ENCODE data around the gene CEP89.
"Not testable (repeated sequence)": the region's sequence is repeated elsewhere in the genome, so short reads cannot be mapped to it uniquely, and the experiment has no call there.

The CEP89 gene

DNA sequence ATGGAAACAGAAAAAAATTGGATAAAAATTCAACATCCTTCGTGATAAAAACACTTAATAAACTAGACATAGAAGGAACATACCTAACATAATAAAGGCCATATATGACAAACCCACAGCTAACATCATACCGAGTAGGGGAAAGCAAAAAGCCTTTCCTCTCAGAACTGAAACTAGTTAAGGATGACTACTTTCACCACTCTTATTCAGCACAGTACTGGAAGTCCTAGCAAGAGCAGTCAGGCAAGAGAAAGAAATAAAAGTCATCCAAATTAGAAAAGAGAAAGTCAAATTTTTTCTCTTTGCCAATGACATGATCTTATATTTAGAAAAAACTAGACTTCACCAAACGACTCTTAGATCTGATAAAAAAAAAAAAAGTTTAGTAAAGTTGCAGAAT lies 76.4 kb downstream of the CEP89 start:
- no peak for DNase-seq (ENCODE audit: low spot score)

DNA sequence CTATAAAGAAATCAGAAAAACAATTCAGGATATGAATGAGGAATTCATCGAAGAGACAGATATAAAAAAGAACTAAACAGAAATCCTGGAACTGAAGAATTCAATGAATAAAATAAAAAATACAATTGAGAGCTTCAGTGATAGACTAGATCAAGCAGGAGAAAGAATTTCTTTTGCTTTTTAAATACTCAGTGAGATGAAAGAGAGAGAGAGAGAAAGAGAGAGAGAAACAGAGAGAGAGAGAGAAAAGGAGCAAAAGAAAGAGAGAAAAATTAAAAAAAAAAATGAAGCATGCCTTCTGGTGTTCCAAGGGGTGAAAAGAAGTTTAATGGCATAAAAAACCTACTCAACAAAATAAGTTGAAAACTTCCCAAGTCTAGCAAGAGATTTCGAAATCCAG lies 80.1 kb downstream of the CEP89 start:
- DNase-seq (ENCODE audit: low spot score) = no peak

DNA sequence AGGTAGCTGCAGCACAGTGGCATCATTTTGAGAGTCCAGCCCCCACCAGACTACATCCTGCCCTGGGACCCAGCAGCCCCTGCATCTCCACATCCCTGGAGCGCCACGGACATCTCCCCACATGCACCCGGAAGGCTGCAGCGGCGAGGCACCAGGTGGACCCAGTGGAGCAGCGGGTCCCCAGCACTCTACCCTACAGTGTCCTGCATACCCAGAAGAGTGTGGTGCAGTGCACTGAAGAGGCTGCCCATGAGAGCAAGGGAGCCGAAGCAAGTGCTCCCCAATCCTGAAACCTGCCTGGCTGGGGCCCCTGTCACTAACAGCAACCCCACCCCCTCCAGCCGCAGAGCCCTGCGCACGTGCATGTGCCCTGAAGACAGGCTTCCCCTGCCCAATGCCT lies 80.9 kb downstream of the CEP89 start:
- DNase-seq (ENCODE audit: low spot score) = no peak

- DNase-seq (ENCODE audit: low spot score) = no peak
These were observed 81.4 kb downstream of the CEP89 start for GRCh38 chr19:32890326-32890725.

GRCh38 chr19:32889137-32889934 lies 82.4 kb downstream of the CEP89 start:
- no peak for DNase-seq (ENCODE audit: low spot score)

DNA sequence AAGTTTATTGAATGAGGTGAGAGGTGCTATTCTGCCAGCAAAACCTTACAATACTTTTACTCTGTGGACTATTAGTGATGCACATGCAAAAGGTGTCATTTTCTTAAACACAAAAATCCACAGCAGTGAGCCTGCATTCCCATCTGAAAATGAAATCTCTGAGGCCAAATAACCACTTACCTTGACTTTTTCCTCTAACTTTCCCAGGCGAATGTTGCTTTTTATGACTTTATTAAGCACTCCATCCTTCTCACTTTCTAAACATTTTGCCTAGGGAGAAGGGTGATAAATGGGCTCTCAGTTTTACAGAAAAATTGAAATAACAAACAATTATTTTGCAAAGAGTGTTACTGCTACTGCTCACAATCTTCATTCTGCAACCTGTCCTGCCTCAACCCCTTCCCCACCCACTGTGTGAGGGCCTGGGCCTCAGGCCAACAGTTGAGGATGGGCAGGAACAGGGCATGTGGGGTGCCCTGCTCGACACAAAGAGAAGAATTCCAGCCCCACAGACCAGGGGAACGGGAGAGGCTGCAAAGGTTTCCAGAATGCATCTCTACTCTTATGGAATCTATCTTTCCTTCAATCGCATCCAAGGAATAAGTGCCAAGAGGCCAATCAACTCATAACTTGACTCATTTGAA lies 84.1 kb downstream of the CEP89 start:
- DNase-seq (ENCODE audit: low spot score) = no peak

DNA sequence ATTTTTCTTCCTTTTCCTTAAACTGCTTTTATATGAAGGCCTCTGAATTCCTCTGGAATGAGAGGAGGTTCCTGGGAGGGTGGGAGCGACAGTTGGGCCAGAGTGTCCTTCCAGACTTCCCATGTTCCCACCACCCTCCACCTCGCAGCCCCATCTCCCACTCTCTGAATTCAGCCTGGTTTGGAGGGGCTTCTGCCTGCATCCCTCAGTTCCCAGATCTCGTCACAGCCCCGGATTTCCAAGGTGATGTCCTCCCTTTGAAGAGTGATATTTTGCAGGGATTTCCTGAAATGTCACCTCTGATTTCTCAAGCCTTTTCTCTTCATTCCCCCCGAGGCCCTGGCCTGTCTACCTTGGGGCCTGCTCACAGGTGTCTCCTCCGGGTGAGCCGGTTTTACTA lies 85.5 kb downstream of the CEP89 start:
- DNase-seq (ENCODE audit: low spot score) = no peak

- not testable (repeated sequence) for DNase-seq (ENCODE audit: low spot score)
These were observed 86.5 kb downstream of the CEP89 start for GRCh38 chr19:32885255-32885654.

DNA sequence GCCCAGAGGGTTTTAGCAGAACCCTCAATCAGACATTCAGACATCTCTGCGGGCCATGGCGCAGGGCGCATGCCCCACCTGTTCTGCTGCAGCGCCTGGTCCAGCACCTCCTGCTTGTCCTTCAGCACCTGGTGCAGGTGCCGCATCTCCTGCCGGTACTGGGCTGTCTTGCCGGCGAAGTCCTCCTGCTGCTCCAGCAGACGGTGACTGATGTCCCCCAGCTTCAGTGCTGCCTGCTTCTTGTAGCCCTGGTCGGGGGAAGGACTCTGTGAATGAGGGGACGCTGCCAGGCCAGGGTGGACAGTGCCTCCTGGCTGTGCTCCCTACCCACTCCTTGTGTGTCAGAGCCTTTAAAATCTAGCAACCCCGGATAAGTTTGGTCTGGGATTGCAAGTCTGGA lies 90.0 kb downstream of the CEP89 start:
- DNase-seq (ENCODE audit: low spot score) = no peak

DNA sequence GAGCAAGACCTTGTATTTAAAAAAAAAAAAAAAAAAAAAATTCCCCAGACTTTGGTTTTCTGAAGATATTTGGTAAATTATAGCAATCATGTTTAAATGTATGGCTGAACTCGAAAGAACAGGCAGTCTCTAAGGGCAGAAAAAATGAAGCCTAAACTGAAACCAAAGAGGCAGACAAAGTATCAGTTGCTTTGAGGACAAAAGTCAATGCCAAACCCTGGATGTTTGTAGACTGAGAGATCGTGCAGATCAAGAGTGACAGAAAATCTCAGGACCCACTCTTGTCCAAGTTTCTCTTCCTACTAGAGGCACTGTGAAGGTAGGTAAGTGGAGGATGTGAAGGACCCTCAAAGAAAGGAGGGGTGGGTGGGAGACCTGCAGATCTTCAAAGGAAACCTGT lies 91.1 kb downstream of the CEP89 start:
- no peak for DNase-seq (ENCODE audit: low spot score)

GRCh38 chr19:32879741-32880140 lies 92.0 kb downstream of the CEP89 start:
- no peak for DNase-seq (ENCODE audit: low spot score)

GRCh38 chr19:32878988-32879387 lies 92.8 kb downstream of the CEP89 start:
- DNase-seq (ENCODE audit: low spot score) = no peak

DNA sequence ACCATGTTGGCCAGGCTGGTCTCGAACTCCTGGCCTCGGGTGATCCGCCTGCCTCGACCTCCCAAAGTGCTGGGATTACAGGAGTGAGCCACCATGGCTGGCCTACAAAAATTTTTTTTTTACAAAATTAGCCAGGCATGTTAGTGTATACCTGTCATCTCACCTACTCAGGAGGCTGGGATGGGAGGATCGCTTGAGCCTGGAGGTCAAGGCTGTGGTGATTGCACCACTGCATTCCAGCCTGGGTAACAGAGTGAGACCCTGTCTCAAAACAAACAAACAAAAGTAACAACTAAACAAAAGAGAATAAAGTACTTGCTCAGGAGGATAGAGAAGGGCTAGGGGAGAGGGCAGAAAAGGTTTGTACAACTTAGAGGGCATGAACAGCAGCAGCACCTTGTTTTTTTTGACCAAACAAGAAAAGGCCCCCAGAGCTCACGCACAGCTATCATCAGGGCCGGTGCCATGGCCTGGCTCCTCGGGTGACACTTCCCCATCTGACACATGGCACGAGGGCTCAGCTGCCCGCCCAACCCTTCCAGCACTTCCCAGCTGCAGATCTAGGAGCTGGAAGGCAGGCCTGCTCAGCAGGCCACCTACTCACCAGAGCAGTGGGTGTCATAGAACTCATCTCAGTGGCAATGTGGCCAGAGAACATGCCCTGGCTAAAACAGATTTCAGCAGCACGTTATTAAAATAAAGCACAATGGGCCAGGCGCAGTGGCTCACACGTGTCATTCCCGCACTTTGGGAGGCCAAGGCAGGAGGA lies 93.6 kb downstream of the CEP89 start:
- no peak for DNase-seq (ENCODE audit: low spot score)

DNA sequence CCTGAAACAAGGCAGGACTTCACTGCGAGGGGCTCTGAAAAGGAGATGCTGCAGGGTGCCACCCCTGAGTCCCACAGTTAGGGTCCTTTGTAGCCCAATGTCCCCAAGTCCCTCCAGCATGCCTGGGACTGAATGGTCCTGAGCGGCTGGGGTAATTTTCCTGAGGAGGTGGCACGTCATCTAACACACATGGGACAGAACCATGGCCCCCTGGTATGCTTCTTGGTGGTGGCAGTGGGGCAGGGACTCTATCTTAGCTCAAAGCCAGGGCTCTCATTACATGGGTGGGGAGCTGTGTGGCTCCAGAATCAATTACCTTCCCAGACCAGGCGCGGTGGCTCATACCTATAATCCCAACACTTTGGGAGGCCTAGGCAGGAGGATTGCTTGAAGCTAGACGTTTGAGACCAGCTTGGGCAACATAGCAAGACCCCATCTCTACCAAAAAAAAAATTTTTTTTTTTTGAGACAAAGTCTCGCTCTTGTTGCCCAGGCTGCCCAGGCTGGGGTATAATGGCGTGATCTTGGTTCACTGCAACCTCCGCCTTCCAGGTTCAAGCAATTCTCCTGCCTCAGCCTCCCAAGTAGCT lies 94.3 kb downstream of the CEP89 start:
- no peak for DNase-seq (ENCODE audit: low spot score)

- DNase-seq (ENCODE audit: low spot score) = no peak
These were observed 94.9 kb downstream of the CEP89 start for GRCh38 chr19:32876919-32877285.

- DNase-seq (ENCODE audit: low spot score) = no peak
These were observed 95.4 kb downstream of the CEP89 start for GRCh38 chr19:32876236-32876918.

DNA sequence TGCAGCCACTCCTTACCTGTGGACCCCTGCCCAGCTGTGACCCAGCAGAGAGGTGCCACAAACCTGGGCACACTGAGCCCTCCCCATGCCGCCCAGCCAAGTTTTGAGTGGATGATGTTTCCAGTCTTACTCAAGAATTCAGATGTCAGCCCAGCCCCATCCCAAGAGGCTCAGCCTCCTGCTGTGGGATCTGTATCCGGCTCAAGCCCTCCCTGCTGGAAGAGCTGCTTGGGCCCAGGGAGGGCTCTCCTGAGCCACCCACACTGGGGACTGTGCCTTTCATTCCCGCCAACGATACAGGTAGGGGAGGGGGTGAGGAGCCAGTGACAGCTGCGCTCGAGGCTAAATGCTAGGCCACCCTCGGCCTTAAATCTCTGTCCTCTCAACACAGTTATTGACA lies 96.3 kb downstream of the CEP89 start:
- DNase-seq (ENCODE audit: low spot score) = no peak

DNA sequence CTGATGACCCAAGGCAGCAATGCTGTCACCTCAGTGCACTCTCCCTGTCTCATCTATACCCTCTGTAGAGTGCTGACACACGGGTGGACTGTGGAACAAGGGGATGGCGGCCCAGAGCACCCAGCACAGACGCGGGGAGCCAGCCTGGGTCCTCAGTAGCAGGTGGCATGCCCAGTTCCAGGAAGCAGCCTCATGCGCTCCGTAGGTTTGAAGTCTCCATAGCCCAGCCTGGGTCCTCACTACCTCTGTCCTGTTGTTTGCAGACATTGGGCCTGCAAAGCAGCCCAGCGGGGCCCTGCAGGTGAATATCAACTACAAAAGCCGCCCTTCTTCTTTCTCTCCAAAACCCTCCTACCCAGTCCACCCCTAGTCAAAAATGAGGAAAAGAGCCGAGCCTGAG lies 97.2 kb downstream of the CEP89 start:
- DNase-seq (ENCODE audit: low spot score) = no peak

- no peak for DNase-seq (ENCODE audit: low spot score)
These were observed 98.4 kb downstream of the CEP89 start for GRCh38 chr19:32873247-32873959.

DNA sequence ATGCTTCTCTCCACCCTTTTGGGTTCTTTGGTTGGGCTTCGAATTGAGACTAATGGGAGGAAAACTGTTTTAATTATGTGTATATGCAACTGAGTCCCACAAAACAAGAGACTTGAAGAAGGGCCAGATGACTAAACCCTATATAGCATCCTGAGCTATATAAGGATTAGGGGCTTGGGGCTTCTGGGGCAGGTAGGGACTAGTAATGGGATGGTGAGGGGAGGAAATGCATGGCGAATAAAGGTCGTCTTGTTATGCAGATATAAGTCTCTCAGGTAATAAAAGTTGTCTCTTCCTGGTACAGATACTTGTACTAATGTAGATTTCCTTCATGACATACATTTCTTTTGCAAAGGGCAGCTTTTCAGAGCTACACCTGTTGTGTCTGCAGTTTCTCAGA lies 99.4 kb downstream of the CEP89 start:
- DNase-seq (ENCODE audit: low spot score) = no peak

- DNase-seq (ENCODE audit: low spot score) = no peak
These were observed 100.7 kb downstream of the CEP89 start for GRCh38 chr19:32870981-32871451.
